GM15510 (cell line): ENCODE data around the gene PTPRJ.

Experiments used
- POLR2A ChIP-seq: IDR thresholded peaks from 3 replicates; pipeline ENCODE4 v1.6.1; 2011; ENCODE audit warnings: borderline replicate concordance; ENCODE audit not compliant: insufficient read length; ENCODE audit errors: extremely low read depth

Gene PTPRJ

GRCh38 chr11:48096588-48097525 lies 116.5 kb downstream of the PTPRJ start:
- no peak for TF ChIP-seq POLR2A

DNA sequence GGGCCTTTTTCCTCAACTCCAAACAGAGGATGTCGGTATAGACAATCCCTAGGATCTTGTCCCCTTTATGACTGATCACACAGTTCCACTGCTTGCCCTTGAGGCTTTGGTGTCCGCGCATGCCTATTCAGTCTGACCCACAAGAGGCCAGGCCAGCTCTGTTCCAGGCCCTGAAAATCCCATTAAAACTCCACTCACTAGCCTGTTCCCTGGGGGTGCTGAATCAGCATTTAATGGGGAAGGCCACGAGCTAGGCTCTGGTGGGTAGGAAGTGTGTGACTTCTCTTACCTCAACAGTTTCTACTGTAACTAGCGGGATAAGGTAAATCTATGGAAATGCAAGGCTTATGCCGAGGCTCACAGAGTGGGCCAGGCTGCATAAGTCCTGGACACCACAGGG lies 117.7 kb downstream of the PTPRJ start:
- no peak for TF ChIP-seq POLR2A

DNA sequence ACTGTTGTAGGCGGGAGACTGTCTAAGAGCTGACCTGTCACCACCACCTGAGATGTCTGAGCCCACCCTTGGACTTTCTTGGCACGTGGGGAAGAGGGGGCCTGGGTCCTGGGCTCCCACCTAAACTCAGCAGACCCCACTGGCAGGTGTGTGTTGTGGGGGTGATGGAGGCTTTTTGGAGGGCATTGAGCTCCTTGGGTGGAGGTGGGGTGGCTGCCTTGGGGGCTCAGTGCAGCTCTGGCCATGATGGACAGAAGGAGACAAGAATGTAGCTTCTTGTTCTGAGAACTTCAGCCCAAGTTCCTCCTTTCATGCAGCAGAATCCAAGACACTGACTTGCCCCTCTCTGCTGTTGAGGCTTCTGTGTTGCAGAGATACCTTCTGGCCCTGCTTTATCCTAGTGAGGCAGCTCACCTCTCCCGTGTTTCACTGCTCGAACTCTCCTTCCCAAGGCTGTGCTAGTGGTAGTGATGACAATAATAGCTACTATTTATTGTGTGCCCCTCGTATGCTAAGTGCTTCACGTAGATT lies 119.6 kb downstream of the PTPRJ start:
- TF ChIP-seq POLR2A = no peak

DNA sequence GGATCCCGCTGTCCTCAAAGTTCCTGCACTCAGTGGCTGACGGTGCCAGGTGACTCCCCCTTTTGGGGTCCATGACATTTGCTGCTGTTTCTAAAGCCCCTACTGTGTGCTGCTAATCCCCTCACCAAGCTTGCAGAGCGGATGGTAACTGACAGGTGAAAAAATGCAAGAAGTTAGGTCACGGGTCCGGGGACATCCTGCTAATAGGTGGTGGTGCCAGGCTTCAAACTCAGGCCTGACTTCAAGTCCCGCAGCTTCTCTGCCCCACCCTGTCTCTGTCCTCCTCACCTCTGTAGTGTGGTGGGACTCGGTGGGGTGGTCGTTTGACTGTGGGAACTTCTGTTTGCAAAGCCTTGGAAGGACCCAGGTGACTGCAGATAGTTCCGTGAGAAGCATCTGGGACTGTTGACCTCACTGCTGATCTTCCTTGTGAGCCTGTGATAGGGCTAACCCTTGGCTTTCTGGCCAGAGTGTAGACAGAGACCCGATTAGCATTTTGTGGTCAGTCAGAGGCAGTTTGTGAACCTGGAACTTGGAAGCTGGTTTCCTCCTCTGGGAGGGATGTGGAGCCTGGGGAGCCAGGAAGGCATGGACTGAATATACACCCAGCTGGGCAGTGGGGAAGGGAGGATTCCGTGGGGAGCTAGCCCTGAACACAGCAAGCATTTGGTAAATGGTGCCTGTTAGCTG lies 120.8 kb downstream of the PTPRJ start:
- TF ChIP-seq POLR2A = no peak

- no peak for TF ChIP-seq POLR2A
These were observed 121.6 kb downstream of the PTPRJ start for GRCh38 chr11:48101958-48102357.

DNA sequence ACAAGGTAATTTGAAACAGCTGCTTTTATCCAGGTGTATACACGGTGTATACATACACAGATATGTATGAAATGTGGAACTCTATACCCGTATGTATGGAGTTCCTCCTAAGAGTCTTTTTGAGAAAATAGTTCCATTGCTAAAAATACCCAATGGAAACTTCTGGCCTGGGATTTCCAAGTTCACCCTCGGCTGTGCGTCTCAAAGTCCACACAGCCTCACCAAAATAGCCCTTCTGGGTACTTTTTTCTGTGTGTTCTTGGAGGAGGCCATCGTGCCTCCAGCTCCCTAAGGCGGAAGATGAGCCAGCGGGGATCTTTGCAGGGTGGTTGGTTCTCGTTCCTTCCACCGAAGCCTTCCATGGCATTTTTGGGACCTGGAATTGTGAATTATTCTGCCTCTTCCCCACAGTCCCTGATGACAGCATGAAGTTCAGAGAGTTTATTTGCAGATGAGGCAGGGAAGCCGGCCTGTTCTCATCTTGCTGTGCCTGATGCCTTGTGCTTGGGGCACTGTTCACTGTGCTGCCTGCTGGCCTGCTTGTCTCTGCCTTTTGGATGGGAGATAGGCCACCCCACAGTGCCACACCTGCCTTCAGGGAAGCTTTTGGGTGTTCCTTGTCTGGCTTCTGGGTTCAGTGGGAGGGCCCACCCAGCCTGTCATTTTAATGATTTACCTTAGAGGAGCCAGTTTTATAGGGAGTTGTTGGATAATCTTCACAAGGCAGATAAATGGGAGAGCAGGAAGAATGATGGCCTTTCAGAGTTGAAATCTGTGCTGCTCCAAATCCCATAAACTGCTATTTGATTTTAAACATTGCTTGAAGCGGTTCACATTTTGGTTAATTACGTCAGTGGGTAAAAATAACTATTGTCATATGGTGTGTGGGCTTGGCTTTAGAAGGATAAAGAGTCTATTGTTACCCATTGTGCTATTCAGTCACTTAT lies 123.5 kb downstream of the PTPRJ start:
- TF ChIP-seq POLR2A = no peak

GRCh38 chr11:48104568-48104924 lies 124.2 kb downstream of the PTPRJ start:
- no peak for TF ChIP-seq POLR2A

DNA sequence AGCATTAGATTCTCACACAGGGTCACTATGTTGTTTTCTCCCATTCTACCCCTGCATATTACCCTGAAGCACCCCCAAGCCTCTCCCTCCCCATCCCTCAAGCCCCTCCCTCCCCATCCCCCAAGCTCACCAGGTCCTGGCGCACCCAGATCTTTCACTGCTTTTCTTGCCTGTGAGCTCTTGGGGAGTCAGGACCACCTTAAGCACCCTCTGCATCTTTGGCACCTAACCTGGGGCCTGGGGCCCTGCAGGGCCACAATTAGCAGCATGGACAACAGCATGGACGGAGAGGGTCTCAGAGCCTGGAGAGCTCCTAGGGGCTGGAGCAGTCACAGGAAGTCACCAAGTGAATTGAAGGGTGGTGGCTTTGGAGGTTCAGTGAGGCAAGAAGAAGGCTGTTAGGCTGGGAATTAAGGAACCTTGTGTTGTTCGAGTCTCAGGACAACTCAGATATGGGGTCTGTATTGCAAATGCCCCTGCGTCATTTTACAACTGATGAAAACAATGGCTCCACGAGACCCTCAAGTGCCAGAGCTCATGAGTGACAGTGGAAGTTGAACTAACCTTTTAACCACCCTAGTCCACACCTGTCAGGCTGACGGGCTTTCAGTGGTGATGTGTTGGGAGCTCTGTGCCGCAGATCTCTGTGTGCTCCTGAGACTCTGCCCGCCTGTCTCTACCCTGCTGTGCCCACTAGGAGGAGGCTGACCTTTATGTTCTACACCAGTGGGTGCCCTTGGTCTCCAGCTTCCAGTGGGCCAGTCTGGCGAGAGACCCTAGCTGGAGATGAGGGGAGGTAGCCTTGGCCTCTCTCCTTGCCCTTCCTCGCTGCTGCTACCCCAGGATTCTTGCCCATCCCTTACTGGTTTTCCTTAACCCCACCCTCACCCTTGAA lies 125.0 kb downstream of the PTPRJ start:
- no peak for TF ChIP-seq POLR2A

DNA sequence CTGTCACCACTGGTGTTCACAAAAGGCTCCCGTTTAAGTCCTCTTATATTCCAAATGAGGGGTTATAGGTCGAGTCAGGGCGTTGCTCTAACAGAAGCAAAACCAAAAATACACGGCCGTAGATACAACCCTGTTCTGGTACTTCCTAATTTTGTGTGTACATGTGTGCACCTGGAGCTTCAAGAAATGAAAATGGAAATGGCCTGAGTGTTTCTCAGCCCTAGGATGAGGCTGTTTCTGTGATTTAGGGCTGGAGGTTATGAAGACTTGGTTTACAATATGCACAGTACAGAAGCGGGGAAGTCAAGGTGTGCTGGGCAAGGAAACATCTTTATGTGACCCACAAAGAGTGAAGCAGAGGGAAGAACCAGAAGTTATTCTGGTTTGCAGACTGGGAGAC lies 125.8 kb downstream of the PTPRJ start:
- no peak for TF ChIP-seq POLR2A

- TF ChIP-seq POLR2A = no peak
These were observed 126.9 kb downstream of the PTPRJ start for GRCh38 chr11:48107188-48107704.

- TF ChIP-seq POLR2A = no peak
These were observed 128.1 kb downstream of the PTPRJ start for GRCh38 chr11:48108231-48109045.

- no peak for TF ChIP-seq POLR2A
These were observed 128.8 kb downstream of the PTPRJ start for GRCh38 chr11:48109046-48109666.
